BJ (cell line): ENCODE results near the gene ACSF3. TPM values are rescaled to one million over a fixed set of nuclear protein-coding genes. Genes with fewer than 3 reads are reported as not detected.
A peak's percentile ranks its signal among the peaks of the same experiment; 100 is the strongest.

Source experiments
- CTCF ChIA-PET: fragments of 350-600 bp; formaldehyde crosslinking; extraction: SDS; loops from one replicate; lab custom pipeline; 2021; ENCODE audit warnings: antibody characterized with exemption, inconsistent platforms; lab: Yijun Ruan, JAX
- POLR2A ChIA-PET: fragments of 300-600 bp; sonication (Branson Sonifier 250); formaldehyde crosslinking; extraction: SDS; loops from one replicate; lab custom pipeline; 2021; ENCODE audit warnings: antibody characterized with exemption; lab: Charles Lee
- DNase-seq: peaks from one replicate; pipeline ENCODE4 v3.0.0-alpha.2; 2011; ENCODE audit warnings: low read depth
- H3K27me3 ChIP-seq: 2 replicates; pipeline ENCODE4 v1.6.0; 2011; ENCODE audit warnings: low read length; ENCODE audit not compliant: control insufficient read depth, insufficient read depth
- H3K36me3 ChIP-seq: 2 replicates; pipeline ENCODE4 v1.5.1; 2011; ENCODE audit warnings: low read length; ENCODE audit not compliant: control insufficient read depth, insufficient read depth
- H3K4me3 ChIP-seq: 2 replicates; pipeline ENCODE4 v1.5.1; 2011; ENCODE audit warnings: low read depth, mild to moderate bottlenecking, control low read depth, low read length
- CTCF ChIP-seq: IDR thresholded peaks from 2 replicates; pipeline ENCODE4 v1.5.1; 2011; ENCODE audit warnings: low read depth, mild to moderate bottlenecking, control low read depth, inconsistent platforms, low read length, moderate library complexity; ENCODE audit not compliant: insufficient read depth
- polyA plus RNA-seq: library from polyadenylated mRNA; depleted of rRNA; stranded (reverse); fragments of >200 nt; gene quantifications from 2 replicates; pipeline ENCODE4 v1.2.3, GENCODE V29; 2011

Gene ACSF3
- polyA plus RNA-seq, 1 experiment: 12.5 TPM

- peak overlapping the region; percentile 81 for H3K4me3 ChIP-seq
- H3K36me3 ChIP-seq: no peaks in the 10 kb centered on the region; the same call in 1 of the 2 replicates
- ChIA-PET POLR2A (no interaction called here), CTCF (interaction anchor here (1.0 kb wide), 1 partner anchor 254 kb away, joined by 3 read pairs; no protein-coding TSS in a partner anchor)
- TF ChIP-seq CTCF: no peak
- H3K27me3 ChIP-seq: peaks cover 5% of the 10 kb centered on the region
- DNase-seq: no peak
Observed at GRCh38 chr16:89094252-89094879, 714 bp downstream of the ACSF3 start.

GRCh38 chr16:89094880-89095258 lies 1.2 kb downstream of the ACSF3 start:
- TF ChIP-seq CTCF: no peak
- Histone ChIP-seq H3K27me3 (peaks cover 2% of the 10 kb centered on the region), H3K4me3 (peak overlapping the region; percentile 81), H3K36me3 (no peaks in the 10 kb centered on the region; the same call in 1 of the 2 replicates)
- ChIA-PET POLR2A (no interaction called here), CTCF (no interaction called here)
- DNase-seq: no peak

GRCh38 chr16:89095491-89095951 lies 1.9 kb downstream of the ACSF3 start:
- Histone ChIP-seq H3K27me3 (no peaks in the 10 kb centered on the region; the same call in 1 of the 2 replicates), H3K4me3 (no peak overlapping the region), H3K36me3 (no peaks in the 10 kb centered on the region; the same call in none of the 2 replicates)
- no peak for DNase-seq
- ChIA-PET POLR2A (no interaction called here), CTCF (no interaction called here)
- no peak for TF ChIP-seq CTCF

GRCh38 chr16:89096042-89096717 lies 2.5 kb downstream of the ACSF3 start:
- DNase-seq: no peak
- ChIA-PET CTCF (no interaction called here), POLR2A (no interaction called here)
- H3K27me3 ChIP-seq: no peaks in the 10 kb centered on the region; the same call in 1 of the 2 replicates
- no peak for TF ChIP-seq CTCF
- peaks cover 3% of the 10 kb centered on the region for H3K36me3 ChIP-seq
- no peak overlapping the region for H3K4me3 ChIP-seq

GRCh38 chr16:89096768-89097391 lies 3.2 kb downstream of the ACSF3 start:
- no peak for DNase-seq
- no peak for TF ChIP-seq CTCF
- no peak overlapping the region for H3K4me3 ChIP-seq
- ChIA-PET POLR2A (no interaction called here), CTCF (no interaction called here)
- H3K27me3 ChIP-seq: no peaks in the 10 kb centered on the region
- H3K36me3 ChIP-seq: peaks cover 9% of the 10 kb centered on the region
